HG02884 (cell line): ENCODE data around the gene ADAMTS16.

Experiments used
- ATAC-seq: cut with Tn5 transposase; IDR thresholded peaks from one replicate; pipeline ENCODE4 v1.9.1; 2021; ENCODE audit warnings: mild to moderate bottlenecking, moderate library complexity; ENCODE audit not compliant: unreplicated experiment

The ADAMTS16 gene

GRCh38 chr5:5220901-5221631 is 80.9 kb downstream of the ADAMTS16 start:
- no peak for ATAC-seq

- no peak for ATAC-seq
These were observed 81.6 kb downstream of the ADAMTS16 start for GRCh38 chr5:5221724-5222123.

GRCh38 chr5:5231576-5231975 is 91.4 kb downstream of the ADAMTS16 start:
- no peak for ATAC-seq

- no peak for ATAC-seq
These were observed 94.8 kb downstream of the ADAMTS16 start for GRCh38 chr5:5234912-5235311.

GRCh38 chr5:5235685-5236084 is 95.6 kb downstream of the ADAMTS16 start:
- ATAC-seq: no peak

GRCh38 chr5:5239191-5239590 is 99.1 kb downstream of the ADAMTS16 start:
- no peak for ATAC-seq

GRCh38 chr5:5240234-5240633 is 100.1 kb downstream of the ADAMTS16 start:
- ATAC-seq: no peak

- no peak for ATAC-seq
These were observed 101.9 kb downstream of the ADAMTS16 start for GRCh38 chr5:5242056-5242455.

GRCh38 chr5:5246736-5247135 is 106.6 kb downstream of the ADAMTS16 start:
- ATAC-seq: no peak

GRCh38 chr5:5250758-5251157 is 110.6 kb downstream of the ADAMTS16 start:
- ATAC-seq: no peak

GRCh38 chr5:5252106-5252505 is 112.0 kb downstream of the ADAMTS16 start:
- ATAC-seq: no peak

- no peak for ATAC-seq
These were observed 117.2 kb downstream of the ADAMTS16 start for GRCh38 chr5:5257353-5257752.

- no peak for ATAC-seq
These were observed 118.4 kb downstream of the ADAMTS16 start for GRCh38 chr5:5258564-5258963.

GRCh38 chr5:5264727-5265126 is 124.6 kb downstream of the ADAMTS16 start:
- ATAC-seq: no peak

GRCh38 chr5:5266297-5266696 is 126.2 kb downstream of the ADAMTS16 start:
- ATAC-seq: no peak

- no peak for ATAC-seq
These were observed 130.0 kb downstream of the ADAMTS16 start for GRCh38 chr5:5270161-5270560.

GRCh38 chr5:5270958-5271785 is 131.0 kb downstream of the ADAMTS16 start:
- ATAC-seq: no peak

GRCh38 chr5:5271786-5272321 is 131.7 kb downstream of the ADAMTS16 start:
- no peak for ATAC-seq

GRCh38 chr5:5273398-5273797 is 133.3 kb downstream of the ADAMTS16 start:
- ATAC-seq: no peak

GRCh38 chr5:5273976-5274375 is 133.8 kb downstream of the ADAMTS16 start:
- no peak for ATAC-seq

- no peak for ATAC-seq
These were observed 135.1 kb downstream of the ADAMTS16 start for GRCh38 chr5:5275211-5275610.

- no peak for ATAC-seq
These were observed 136.3 kb downstream of the ADAMTS16 start for GRCh38 chr5:5276430-5276829.
